Suprapubic skin (tissue), 3 donors: Measurements from ENCODE around the gene KPNA6.

ENCODE experiments used
- EP300 ChIP-seq: sonication (generic); formaldehyde crosslinking; IDR thresholded peaks from one replicate; pipeline ENCODE4 v1.6.1; 2017; ENCODE audit warnings: antibody characterized with exemption
- TF ChIP-seq, protein P1 (sequence below), 2 donors: fragments of 200-600 bp in 1 of 2; fragments of 450-650 bp in 1 of 2; sonication (generic) in 1 of 2; IDR thresholded peaks; one replicate each; pipeline ENCODE4 v1.5.1; 2016 to 2019; ENCODE audit warnings: antibody characterized with exemption in 2 of 2, mild to moderate bottlenecking in 1 of 2, moderate library complexity in 1 of 2

DNA sequence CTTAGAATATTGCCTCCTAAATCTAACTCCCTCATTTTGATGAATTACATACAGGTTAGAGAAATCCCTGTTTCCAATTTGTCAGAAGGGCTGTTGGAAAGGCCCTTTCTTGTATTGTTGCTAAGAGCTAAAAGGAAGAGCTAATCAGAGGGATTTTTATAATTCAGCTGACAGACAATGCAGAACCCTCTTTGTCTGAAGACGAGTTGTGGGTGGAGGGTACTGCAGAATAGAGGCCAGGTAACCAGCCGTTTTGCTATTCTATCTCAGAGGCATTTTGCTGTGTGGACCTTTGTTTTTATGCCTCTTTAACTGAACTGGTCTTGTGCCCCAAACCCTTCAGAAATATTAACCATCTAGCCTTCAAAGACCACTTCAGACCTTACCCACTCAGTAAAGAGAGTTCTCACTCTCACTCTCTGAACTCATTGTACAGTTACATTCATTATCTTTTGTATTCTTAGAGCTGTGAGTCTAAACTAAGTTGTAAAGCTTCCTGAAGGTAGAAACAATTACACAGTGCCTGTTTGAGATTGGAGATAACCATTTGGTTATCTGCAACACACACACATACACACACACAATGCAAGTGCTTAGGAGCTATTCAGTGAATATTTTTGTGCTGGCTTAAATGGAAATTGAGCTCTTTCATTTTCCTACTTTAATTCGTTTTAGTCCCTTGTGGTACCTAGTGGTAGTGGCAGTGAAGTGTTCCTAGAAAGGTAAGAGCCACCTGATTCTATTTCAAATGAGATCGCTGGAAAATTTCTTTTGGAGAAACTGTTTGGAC lies 19.7 kb downstream of the KPNA6 start:
- TF ChIP-seq, protein P1, sequence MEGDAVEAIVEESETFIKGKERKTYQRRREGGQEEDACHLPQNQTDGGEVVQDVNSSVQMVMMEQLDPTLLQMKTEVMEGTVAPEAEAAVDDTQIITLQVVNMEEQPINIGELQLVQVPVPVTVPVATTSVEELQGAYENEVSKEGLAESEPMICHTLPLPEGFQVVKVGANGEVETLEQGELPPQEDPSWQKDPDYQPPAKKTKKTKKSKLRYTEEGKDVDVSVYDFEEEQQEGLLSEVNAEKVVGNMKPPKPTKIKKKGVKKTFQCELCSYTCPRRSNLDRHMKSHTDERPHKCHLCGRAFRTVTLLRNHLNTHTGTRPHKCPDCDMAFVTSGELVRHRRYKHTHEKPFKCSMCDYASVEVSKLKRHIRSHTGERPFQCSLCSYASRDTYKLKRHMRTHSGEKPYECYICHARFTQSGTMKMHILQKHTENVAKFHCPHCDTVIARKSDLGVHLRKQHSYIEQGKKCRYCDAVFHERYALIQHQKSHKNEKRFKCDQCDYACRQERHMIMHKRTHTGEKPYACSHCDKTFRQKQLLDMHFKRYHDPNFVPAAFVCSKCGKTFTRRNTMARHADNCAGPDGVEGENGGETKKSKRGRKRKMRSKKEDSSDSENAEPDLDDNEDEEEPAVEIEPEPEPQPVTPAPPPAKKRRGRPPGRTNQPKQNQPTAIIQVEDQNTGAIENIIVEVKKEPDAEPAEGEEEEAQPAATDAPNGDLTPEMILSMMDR (IDR thresholded peaks at IDR 0.05), result no peak
- no peak for TF ChIP-seq EP300
